ENCODE data around the gene SPDEF.

SPDEF gene

GRCh38 chr6:34556031-34556471 lies at the start of gene SPDEF:
TSS of gene SPDEF (minus strand) at chr6:34556329. CDS start at chr6:34544455, 11,874 bp downstream.
- H3K4me1 ChIP-seq (ENCODE audit: insufficient read depth, poor library complexity, severe bottlenecking), result peaks cover 14% of the 10 kb centered on the region
- peak within 1 kb of the TSS; percentile 26 for H3K27ac ChIP-seq (ENCODE audit: poor library complexity, severe bottlenecking)
- H3K27me3 ChIP-seq (ENCODE audit: insufficient read depth, poor library complexity, severe bottlenecking), result no peaks in the 10 kb centered on the region
- no peak for DNase-seq (ENCODE audit: low spot score)
- no peak for TF ChIP-seq CTCF (IDR thresholded peaks at IDR 0.05; ENCODE audit: poor library complexity, severe bottlenecking)
- H3K36me3 ChIP-seq (ENCODE audit: low read depth), result no peaks in the 10 kb centered on the region
- peak; percentile 69 for ATAC-seq (ENCODE audit: low read depth)
- peaks cover 5% of the 10 kb centered on the region for H3K9me3 ChIP-seq (ENCODE audit: severe bottlenecking)
- peak within 1 kb of the TSS; percentile 4 for H3K4me3 ChIP-seq (ENCODE audit: severe bottlenecking)

- DNase-seq (ENCODE audit: low spot score) (no peak), ATAC-seq (ENCODE audit: low read depth) (no peak)
- no peak overlapping the region for H3K27ac ChIP-seq (ENCODE audit: poor library complexity, severe bottlenecking)
- H3K9me3 ChIP-seq (ENCODE audit: severe bottlenecking), result no peaks in the 10 kb centered on the region
- H3K27me3 ChIP-seq (ENCODE audit: insufficient read depth, poor library complexity, severe bottlenecking), result no peaks in the 10 kb centered on the region
- TF ChIP-seq CTCF (IDR thresholded peaks at IDR 0.05; ENCODE audit: poor library complexity, severe bottlenecking), result no peak
- peaks cover 10% of the 10 kb centered on the region for H3K4me1 ChIP-seq (ENCODE audit: insufficient read depth, poor library complexity, severe bottlenecking)
- peaks cover 7% of the 10 kb centered on the region; the same call in 1 of the 2 replicates for H3K36me3 ChIP-seq (ENCODE audit: low read depth)
- no peak overlapping the region for H3K4me3 ChIP-seq (ENCODE audit: severe bottlenecking)
These were observed 47.6 kb upstream of the SPDEF start for GRCh38 chr6:34603707-34604106.

- no peak overlapping the region for H3K4me3 ChIP-seq (ENCODE audit: severe bottlenecking)
- no peaks in the 10 kb centered on the region for H3K9me3 ChIP-seq (ENCODE audit: severe bottlenecking)
- H3K36me3 ChIP-seq (ENCODE audit: low read depth), result peaks cover 7% of the 10 kb centered on the region; the same call in 1 of the 2 replicates
- peaks cover 10% of the 10 kb centered on the region for H3K4me1 ChIP-seq (ENCODE audit: insufficient read depth, poor library complexity, severe bottlenecking)
- no peak overlapping the region for H3K27ac ChIP-seq (ENCODE audit: poor library complexity, severe bottlenecking)
- ATAC-seq (ENCODE audit: low read depth) (peak; percentile 86), DNase-seq (ENCODE audit: low spot score) (no peak)
- no peaks in the 10 kb centered on the region for H3K27me3 ChIP-seq (ENCODE audit: insufficient read depth, poor library complexity, severe bottlenecking)
- no peak for TF ChIP-seq CTCF (IDR thresholded peaks at IDR 0.05; ENCODE audit: poor library complexity, severe bottlenecking)
These were observed 46.4 kb upstream of the SPDEF start for GRCh38 chr6:34602318-34603111.

- no peaks in the 10 kb centered on the region for H3K9me3 ChIP-seq (ENCODE audit: severe bottlenecking)
- DNase-seq (ENCODE audit: low spot score), result no peak
- peaks cover 7% of the 10 kb centered on the region; the same call in 1 of the 2 replicates for H3K36me3 ChIP-seq (ENCODE audit: low read depth)
- no peak overlapping the region for H3K27ac ChIP-seq (ENCODE audit: poor library complexity, severe bottlenecking)
- no peak for TF ChIP-seq CTCF (IDR thresholded peaks at IDR 0.05; ENCODE audit: poor library complexity, severe bottlenecking)
- H3K4me1 ChIP-seq (ENCODE audit: insufficient read depth, poor library complexity, severe bottlenecking), result peaks cover 10% of the 10 kb centered on the region
- no peak for ATAC-seq (ENCODE audit: low read depth)
- H3K4me3 ChIP-seq (ENCODE audit: severe bottlenecking), result no peak overlapping the region
- no peaks in the 10 kb centered on the region for H3K27me3 ChIP-seq (ENCODE audit: insufficient read depth, poor library complexity, severe bottlenecking)
These were observed 45.6 kb upstream of the SPDEF start for GRCh38 chr6:34601706-34602105.

GRCh38 chr6:34600796-34601195 lies 44.7 kb upstream of the SPDEF start:
- Histone ChIP-seq H3K4me3 (ENCODE audit: severe bottlenecking) (no peak overlapping the region), H3K36me3 (ENCODE audit: low read depth) (peaks cover 2% of the 10 kb centered on the region; the same call in 1 of the 2 replicates), H3K9me3 (ENCODE audit: severe bottlenecking) (no peaks in the 10 kb centered on the region), H3K27ac (ENCODE audit: poor library complexity, severe bottlenecking) (no peak overlapping the region), H3K4me1 (ENCODE audit: insufficient read depth, poor library complexity, severe bottlenecking) (peaks cover 10% of the 10 kb centered on the region), H3K27me3 (ENCODE audit: insufficient read depth, poor library complexity, severe bottlenecking) (no peaks in the 10 kb centered on the region)
- DNase-seq (ENCODE audit: low spot score) (no peak), ATAC-seq (ENCODE audit: low read depth) (no peak)
- no peak for TF ChIP-seq CTCF (IDR thresholded peaks at IDR 0.05; ENCODE audit: poor library complexity, severe bottlenecking)
